Measurements from ENCODE around the gene FBXO8.
"Not testable (repeated sequence)": the region's sequence is repeated elsewhere in the genome, so short reads cannot be mapped to it uniquely, and the experiment has no call there.

The FBXO8 gene

GRCh38 chr4:174283507-174284471 is at the start of gene FBXO8, which contains the start of gene CEP44:
FBXO8 (minus strand) TSS chr4:174283667; CDS start chr4:174263092, 20,575 bp downstream.
CEP44 (plus strand) TSS chr4:174283911; CDS start chr4:174299122, 15,211 bp downstream.
- in situ Hi-C loops (cut with HindIII; ENCODE audit: low sequenced_read_pairs): no loop called here

GRCh38 chr4:174332741-174333493 is 49.5 kb upstream of the FBXO8 start:
- in situ Hi-C loops (cut with HindIII; ENCODE audit: low sequenced_read_pairs): no loop called here

- in situ Hi-C loops (cut with HindIII; ENCODE audit: low sequenced_read_pairs): loop anchor here (5.0 kb wide), 1 partner anchor 92 kb away; no protein-coding TSS in a partner anchor
Observed at GRCh38 chr4:174324725-174325124, 41.3 kb upstream of the FBXO8 start.

GRCh38 chr4:174324236-174324635 is 40.8 kb upstream of the FBXO8 start:
- in situ Hi-C loops (cut with HindIII; ENCODE audit: low sequenced_read_pairs): loop anchor here (5.0 kb wide), 1 partner anchor 92 kb away; no protein-coding TSS in a partner anchor

- in situ Hi-C loops (cut with HindIII; ENCODE audit: low sequenced_read_pairs): loop anchor here (5.0 kb wide), 1 partner anchor 88 kb away; no protein-coding TSS in a partner anchor
Observed at GRCh38 chr4:174320494-174321199, 37.2 kb upstream of the FBXO8 start.

- in situ Hi-C loops (cut with HindIII; ENCODE audit: low sequenced_read_pairs): no loop called here
Observed at GRCh38 chr4:174318829-174319764, 35.6 kb upstream of the FBXO8 start.

- in situ Hi-C loops (cut with HindIII; ENCODE audit: low sequenced_read_pairs): no loop called here
Observed at GRCh38 chr4:174317531-174317930, 34.1 kb upstream of the FBXO8 start.

- in situ Hi-C loops (cut with HindIII; ENCODE audit: low sequenced_read_pairs): no loop called here
Observed at GRCh38 chr4:174316954-174317353, 33.5 kb upstream of the FBXO8 start.

GRCh38 chr4:174316546-174316945 is 33.1 kb upstream of the FBXO8 start:
- in situ Hi-C loops (cut with HindIII; ENCODE audit: low sequenced_read_pairs): no loop called here

GRCh38 chr4:174314770-174315169 is 31.3 kb upstream of the FBXO8 start:
- in situ Hi-C loops (cut with HindIII; ENCODE audit: low sequenced_read_pairs): no loop called here

GRCh38 chr4:174314274-174314673 is 30.8 kb upstream of the FBXO8 start:
- in situ Hi-C loops (cut with HindIII; ENCODE audit: low sequenced_read_pairs): no loop called here

- in situ Hi-C loops (cut with HindIII; ENCODE audit: low sequenced_read_pairs): no loop called here
Observed at GRCh38 chr4:174312993-174313392, 29.5 kb upstream of the FBXO8 start.

- in situ Hi-C loops (cut with HindIII; ENCODE audit: low sequenced_read_pairs): no loop called here
Observed at GRCh38 chr4:174307694-174308093, 24.2 kb upstream of the FBXO8 start.

GRCh38 chr4:174305961-174306360 is 22.5 kb upstream of the FBXO8 start:
- in situ Hi-C loops (cut with HindIII; ENCODE audit: low sequenced_read_pairs): no loop called here

GRCh38 chr4:174304664-174305063 is 21.2 kb upstream of the FBXO8 start:
- in situ Hi-C loops (cut with HindIII; ENCODE audit: low sequenced_read_pairs): loop anchor here (5.0 kb wide), 1 partner anchor 37 kb away; no protein-coding TSS in a partner anchor

GRCh38 chr4:174303687-174304086 is 20.2 kb upstream of the FBXO8 start:
- in situ Hi-C loops (cut with HindIII; ENCODE audit: low sequenced_read_pairs): loop anchor here (5.0 kb wide), 1 partner anchor 36 kb away; no protein-coding TSS in a partner anchor

- in situ Hi-C loops (cut with HindIII; ENCODE audit: low sequenced_read_pairs): not testable (repeated sequence)
Observed at GRCh38 chr4:174295142-174295541, 11.7 kb upstream of the FBXO8 start.

GRCh38 chr4:174294641-174295040 is 11.2 kb upstream of the FBXO8 start:
- in situ Hi-C loops (cut with HindIII; ENCODE audit: low sequenced_read_pairs): not testable (repeated sequence)

GRCh38 chr4:174292473-174292872 is 9.0 kb upstream of the FBXO8 start:
- in situ Hi-C loops (cut with HindIII; ENCODE audit: low sequenced_read_pairs): no loop called here
